Liver (tissue), 3 donors: ENCODE data around the gene CRACR2B.

Source experiments
- GABPA ChIP-seq, 2 donors: IDR thresholded peaks in 1 of 2; conservative IDR thresholded peaks in 1 of 2; 2 replicates each; pipeline ENCODE4 v1.6.1; 2016; ENCODE audit warnings: antibody characterized with exemption in 2 of 2, mild to moderate bottlenecking in 1 of 2, moderate library complexity in 1 of 2
- NR2F2 ChIP-seq: IDR thresholded peaks from 2 replicates; pipeline ENCODE4 v1.6.1; 2016; ENCODE audit warnings: antibody characterized with exemption
- RAD21 ChIP-seq, 2 donors: IDR thresholded peaks; 2 replicates each; pipeline ENCODE4 v1.6.1; 2016; ENCODE audit warnings: antibody characterized with exemption in 2 of 2, mild to moderate bottlenecking in 2 of 2
- TAF1 ChIP-seq: conservative IDR thresholded peaks from 2 replicates; pipeline ENCODE4 v1.6.1; 2016; ENCODE audit warnings: antibody characterized with exemption, mild to moderate bottlenecking
- TF ChIP-seq, protein P1 (sequence below): fragments of 150-350 bp; IDR thresholded peaks from 2 replicates; pipeline ENCODE4 v1.5.1; 2017; ENCODE audit warnings: improper control_type of control experiment, low read depth, low read length; ENCODE audit not compliant: missing input control
- TF ChIP-seq, protein P2 (sequence below): IDR thresholded peaks from 2 replicates; pipeline ENCODE4 v1.6.1; 2016; ENCODE audit warnings: antibody characterized with exemption
- TF ChIP-seq, protein P3 (sequence below): IDR thresholded peaks from 2 replicates; pipeline ENCODE4 v1.6.1; 2016; ENCODE audit warnings: antibody characterized with exemption
- donor health status: healthy.
- donor health status: healthy.

DNA sequence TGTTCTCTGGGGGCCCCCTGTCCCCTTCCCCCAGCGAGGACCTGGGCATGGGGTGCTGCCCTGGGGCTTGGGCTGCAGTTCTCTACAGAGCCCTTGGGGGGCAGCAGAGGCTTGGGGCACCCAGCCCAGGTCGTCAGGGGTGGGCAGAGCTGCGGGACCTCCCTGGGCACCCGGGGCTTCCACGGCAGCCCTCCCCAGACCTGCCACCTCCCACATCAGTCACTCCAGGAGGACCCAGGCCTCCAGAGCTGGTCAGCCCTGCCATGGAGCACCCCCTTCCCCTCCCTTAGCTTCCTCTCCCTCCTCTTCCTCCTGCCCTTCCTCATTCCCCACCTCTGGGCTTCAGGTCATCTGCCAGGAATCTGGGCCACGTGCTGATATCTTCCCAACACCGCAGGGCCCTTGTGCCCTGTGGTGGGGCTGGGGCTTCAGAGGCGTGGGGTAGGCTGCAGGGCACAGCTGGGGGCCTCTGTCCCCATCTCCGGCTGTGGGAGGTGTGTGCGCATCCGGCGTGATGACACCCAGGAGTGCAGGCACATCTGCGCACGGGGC lies 20.7 kb downstream of the CRACR2B start:
- TF ChIP-seq, protein P1, sequence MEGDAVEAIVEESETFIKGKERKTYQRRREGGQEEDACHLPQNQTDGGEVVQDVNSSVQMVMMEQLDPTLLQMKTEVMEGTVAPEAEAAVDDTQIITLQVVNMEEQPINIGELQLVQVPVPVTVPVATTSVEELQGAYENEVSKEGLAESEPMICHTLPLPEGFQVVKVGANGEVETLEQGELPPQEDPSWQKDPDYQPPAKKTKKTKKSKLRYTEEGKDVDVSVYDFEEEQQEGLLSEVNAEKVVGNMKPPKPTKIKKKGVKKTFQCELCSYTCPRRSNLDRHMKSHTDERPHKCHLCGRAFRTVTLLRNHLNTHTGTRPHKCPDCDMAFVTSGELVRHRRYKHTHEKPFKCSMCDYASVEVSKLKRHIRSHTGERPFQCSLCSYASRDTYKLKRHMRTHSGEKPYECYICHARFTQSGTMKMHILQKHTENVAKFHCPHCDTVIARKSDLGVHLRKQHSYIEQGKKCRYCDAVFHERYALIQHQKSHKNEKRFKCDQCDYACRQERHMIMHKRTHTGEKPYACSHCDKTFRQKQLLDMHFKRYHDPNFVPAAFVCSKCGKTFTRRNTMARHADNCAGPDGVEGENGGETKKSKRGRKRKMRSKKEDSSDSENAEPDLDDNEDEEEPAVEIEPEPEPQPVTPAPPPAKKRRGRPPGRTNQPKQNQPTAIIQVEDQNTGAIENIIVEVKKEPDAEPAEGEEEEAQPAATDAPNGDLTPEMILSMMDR: peak; percentile 77
- TF ChIP-seq NR2F2 (no peak), RAD21 (IDR thresholded peaks at IDR 0.05) (peak; percentile 77 to 86), GABPA (IDR thresholded peaks at IDR 0.05 in 1 of 2, conservative IDR thresholded peaks at IDR 0.05 in 1 of 2) (no peak), TAF1 (no peak)
- TF ChIP-seq, protein P2, sequence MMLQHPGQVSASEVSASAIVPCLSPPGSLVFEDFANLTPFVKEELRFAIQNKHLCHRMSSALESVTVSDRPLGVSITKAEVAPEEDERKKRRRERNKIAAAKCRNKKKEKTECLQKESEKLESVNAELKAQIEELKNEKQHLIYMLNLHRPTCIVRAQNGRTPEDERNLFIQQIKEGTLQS: no peak
- TF ChIP-seq, protein P3, sequence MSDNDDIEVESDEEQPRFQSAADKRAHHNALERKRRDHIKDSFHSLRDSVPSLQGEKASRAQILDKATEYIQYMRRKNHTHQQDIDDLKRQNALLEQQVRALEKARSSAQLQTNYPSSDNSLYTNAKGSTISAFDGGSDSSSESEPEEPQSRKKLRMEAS: no peak
